Measurements from ENCODE around the gene CD3D. TPM values are rescaled to one million over a fixed set of nuclear protein-coding genes. Genes with fewer than 3 reads are reported as not detected.

The CD3D gene
- 1 to 10 TPM in 1 of 4 donors, not detected in 3; 1.7 TPM for total RNA-seq

GRCh38 chr11:118342503-118343161 is at the start of gene CD3D:
Gene CD3D, minus strand, starts transcription at chr11:118342705. Its CDS starts 98 bp downstream, at chr11:118342607.
- no peak within 1 kb of the TSS for H3K4me3 ChIP-seq
- no peak for DNase-seq
- no peaks in the 10 kb centered on the region for H3K9me3 ChIP-seq
- intact Hi-C loops (cut with DNase I; ENCODE audit: low total_unique reads): no loop called here
- H3K27ac ChIP-seq: no peak within 1 kb of the TSS
- no peak for TF ChIP-seq CTCF (IDR thresholded peaks at IDR 0.05)
- no peak for TF ChIP-seq POLR2A (IDR thresholded peaks at IDR 0.05)
- H3K4me1 ChIP-seq: no peaks in the 10 kb centered on the region
- no peaks in the 10 kb centered on the region for H3K36me3 ChIP-seq
- H3K27me3 ChIP-seq: no peaks in the 10 kb centered on the region

GRCh38 chr11:118383657-118384056 is 41.2 kb upstream of the CD3D start:
- Histone ChIP-seq H3K4me1 (no peaks in the 10 kb centered on the region), H3K4me3 (no peak overlapping the region), H3K9me3 (no peaks in the 10 kb centered on the region), H3K27ac (no peak overlapping the region), H3K36me3 (no peaks in the 10 kb centered on the region), H3K27me3 (no peaks in the 10 kb centered on the region)
- no peak for DNase-seq
- TF ChIP-seq CTCF (IDR thresholded peaks at IDR 0.05) (no peak), POLR2A (IDR thresholded peaks at IDR 0.05) (no peak)
- intact Hi-C loops (cut with DNase I; ENCODE audit: low total_unique reads): no loop called here

GRCh38 chr11:118382954-118383353 is 40.4 kb upstream of the CD3D start:
- Histone ChIP-seq H3K27me3 (no peaks in the 10 kb centered on the region), H3K27ac (no peak overlapping the region), H3K36me3 (no peaks in the 10 kb centered on the region), H3K9me3 (no peaks in the 10 kb centered on the region), H3K4me1 (no peaks in the 10 kb centered on the region), H3K4me3 (no peak overlapping the region)
- TF ChIP-seq POLR2A (IDR thresholded peaks at IDR 0.05): no peak
- no peak for TF ChIP-seq CTCF (IDR thresholded peaks at IDR 0.05)
- intact Hi-C loops (cut with DNase I; ENCODE audit: low total_unique reads): no loop called here
- DNase-seq: no peak

GRCh38 chr11:118380571-118380970 is 38.1 kb upstream of the CD3D start:
- H3K9me3 ChIP-seq: no peaks in the 10 kb centered on the region
- no peak overlapping the region for H3K27ac ChIP-seq
- H3K4me3 ChIP-seq: no peak overlapping the region
- no peaks in the 10 kb centered on the region for H3K27me3 ChIP-seq
- intact Hi-C loops (cut with DNase I; ENCODE audit: low total_unique reads): no loop called here
- DNase-seq: no peak
- H3K36me3 ChIP-seq: no peaks in the 10 kb centered on the region
- TF ChIP-seq POLR2A (IDR thresholded peaks at IDR 0.05) (no peak), CTCF (IDR thresholded peaks at IDR 0.05) (no peak)
- H3K4me1 ChIP-seq: no peaks in the 10 kb centered on the region

GRCh38 chr11:118379497-118379896 is 37.0 kb upstream of the CD3D start:
- Histone ChIP-seq H3K27ac (no peak overlapping the region), H3K4me3 (no peak overlapping the region), H3K27me3 (no peaks in the 10 kb centered on the region), H3K36me3 (no peaks in the 10 kb centered on the region), H3K4me1 (no peaks in the 10 kb centered on the region), H3K9me3 (no peaks in the 10 kb centered on the region)
- intact Hi-C loops (cut with DNase I; ENCODE audit: low total_unique reads): no loop called here
- TF ChIP-seq CTCF (IDR thresholded peaks at IDR 0.05) (no peak), POLR2A (IDR thresholded peaks at IDR 0.05) (no peak)
- no peak for DNase-seq

Data from uterus (tissue), 4 donors.